NB4 (cell line): ENCODE data around the gene UNC79.

Source experiments
- CTCF ChIP-seq: IDR thresholded peaks from one replicate; pipeline ENCODE4 v1.5.1; 2012; ENCODE audit warnings: low read depth, low read length
- MYC ChIP-seq: IDR thresholded peaks from 2 replicates; pipeline ENCODE4 v1.6.1; 2011; ENCODE audit warnings: low read depth, low read length

DNA sequence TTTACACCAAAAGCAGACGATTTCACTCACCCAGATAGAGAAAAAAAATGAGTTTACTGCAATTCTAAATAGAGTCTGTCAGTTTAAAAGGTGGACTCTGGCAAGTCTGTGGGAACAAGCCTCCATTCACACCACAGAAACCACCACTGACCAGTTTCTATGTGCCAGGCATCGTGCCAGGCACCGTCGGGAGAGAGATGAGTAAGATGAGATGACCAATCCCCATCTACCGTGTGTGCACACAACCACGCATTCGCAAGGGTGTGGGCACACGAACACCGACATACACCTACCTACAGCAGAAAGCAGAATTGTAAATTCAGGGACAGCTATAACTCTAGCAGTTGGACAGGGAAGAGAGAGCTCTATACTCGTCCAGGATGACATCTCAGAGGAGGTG, 299.3 kb downstream of the UNC79 start:
- no peak for TF ChIP-seq CTCF
- no peak for TF ChIP-seq MYC
